ENCODE results near the gene RHOXF1. TPM values are rescaled to one million over a fixed set of nuclear protein-coding genes. Genes with fewer than 3 reads are reported as not detected.
"Not testable (repeated sequence)": the region's sequence is repeated elsewhere in the genome, so short reads cannot be mapped to it uniquely, and the experiment has no call there.

The RHOXF1 gene
- total RNA-seq: 1 to 10 TPM in 1 of 4 donors, under 1 TPM in 1, not detected in 2; 0.62 to 5.5 TPM

- 91 to 95% methylated on average over 8 to 35 of the region's 35 CpGs for WGBS, 2 donors
- DNase-seq (ENCODE audit: low spot score in 2 of 2): no peak
- H3K4me3 ChIP-seq (ENCODE audit: low read depth, poor library complexity, severe bottlenecking): no peak within 1 kb of the TSS
- intact Hi-C loops (cut with DNase I; ENCODE audit: low total_unique reads): loop anchor here (10.0 kb wide), 1 partner anchor 101 kb away; no protein-coding TSS in a partner anchor
- no peak for TF ChIP-seq POLR2A (IDR thresholded peaks at IDR 0.05)
- TF ChIP-seq, protein P1, sequence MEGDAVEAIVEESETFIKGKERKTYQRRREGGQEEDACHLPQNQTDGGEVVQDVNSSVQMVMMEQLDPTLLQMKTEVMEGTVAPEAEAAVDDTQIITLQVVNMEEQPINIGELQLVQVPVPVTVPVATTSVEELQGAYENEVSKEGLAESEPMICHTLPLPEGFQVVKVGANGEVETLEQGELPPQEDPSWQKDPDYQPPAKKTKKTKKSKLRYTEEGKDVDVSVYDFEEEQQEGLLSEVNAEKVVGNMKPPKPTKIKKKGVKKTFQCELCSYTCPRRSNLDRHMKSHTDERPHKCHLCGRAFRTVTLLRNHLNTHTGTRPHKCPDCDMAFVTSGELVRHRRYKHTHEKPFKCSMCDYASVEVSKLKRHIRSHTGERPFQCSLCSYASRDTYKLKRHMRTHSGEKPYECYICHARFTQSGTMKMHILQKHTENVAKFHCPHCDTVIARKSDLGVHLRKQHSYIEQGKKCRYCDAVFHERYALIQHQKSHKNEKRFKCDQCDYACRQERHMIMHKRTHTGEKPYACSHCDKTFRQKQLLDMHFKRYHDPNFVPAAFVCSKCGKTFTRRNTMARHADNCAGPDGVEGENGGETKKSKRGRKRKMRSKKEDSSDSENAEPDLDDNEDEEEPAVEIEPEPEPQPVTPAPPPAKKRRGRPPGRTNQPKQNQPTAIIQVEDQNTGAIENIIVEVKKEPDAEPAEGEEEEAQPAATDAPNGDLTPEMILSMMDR (IDR thresholded peaks at IDR 0.05): no peak
Measured at GRCh38 chrX:120115438-120115963, at the start of gene RHOXF1. RHOXF1 (minus strand) TSS chrX:120115913; CDS start chrX:120115862, 51 bp downstream.

DNA sequence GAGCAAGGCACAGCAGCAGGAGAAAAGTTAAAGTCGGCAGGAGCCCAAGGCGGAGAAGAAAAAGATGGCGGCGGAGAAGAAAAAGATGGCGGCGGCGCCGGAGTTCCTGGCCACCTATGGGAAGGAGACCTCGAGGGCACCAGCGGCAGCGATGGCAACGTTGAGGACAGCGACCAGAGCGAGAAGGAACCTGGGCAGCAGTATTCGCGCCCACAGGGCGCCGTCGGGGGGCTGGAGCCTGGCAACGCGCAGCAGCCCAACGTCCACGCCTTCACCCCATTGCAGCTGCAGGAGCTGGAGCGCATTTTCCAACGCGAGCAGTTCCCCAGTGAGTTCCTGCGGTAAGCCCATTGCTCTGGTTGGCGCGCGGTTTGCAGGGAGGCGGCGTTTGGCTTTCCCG lies 43.4 kb upstream of the RHOXF1 start:
- intact Hi-C loops (cut with DNase I; ENCODE audit: low total_unique reads); H3K4me3 ChIP-seq (ENCODE audit: low read depth, poor library complexity, severe bottlenecking); DNase-seq (ENCODE audit: low spot score in 2 of 2): not testable (repeated sequence)
- 88% methylated on average over 23 of the region's 33 CpGs; no CpG with 5 or more reads in 1 of the 2 donors for WGBS, 2 donors

- DNase-seq (ENCODE audit: low spot score in 2 of 2); H3K4me3 ChIP-seq (ENCODE audit: low read depth, poor library complexity, severe bottlenecking); intact Hi-C loops (cut with DNase I; ENCODE audit: low total_unique reads): not testable (repeated sequence)
- WGBS, 2 donors: no CpG with 5 or more reads among the region's 15 CpGs
Measured at GRCh38 chrX:120158313-120158712, 42.6 kb upstream of the RHOXF1 start, which contains the start of gene RHOXF2. RHOXF2 (plus strand) TSS chrX:120158613; CDS start chrX:120158751, 138 bp downstream.

GRCh38 chrX:120150109-120150744 lies 34.5 kb upstream of the RHOXF1 start:
- DNase-seq (ENCODE audit: low spot score in 2 of 2); intact Hi-C loops (cut with DNase I; ENCODE audit: low total_unique reads); H3K4me3 ChIP-seq (ENCODE audit: low read depth, poor library complexity, severe bottlenecking): not testable (repeated sequence)
- WGBS, 2 donors: no CpG with 5 or more reads among the region's 12 CpGs

GRCh38 chrX:120147537-120147936 lies 31.8 kb upstream of the RHOXF1 start:
- H3K4me3 ChIP-seq (ENCODE audit: low read depth, poor library complexity, severe bottlenecking): no peak overlapping the region
- intact Hi-C loops (cut with DNase I; ENCODE audit: low total_unique reads): no loop called here
- WGBS, 2 donors: 90% methylated on average over 5 to 8 of the region's 8 CpGs
- no peak for DNase-seq (ENCODE audit: low spot score in 2 of 2)
- TF ChIP-seq POLR2A (IDR thresholded peaks at IDR 0.05): no peak
- TF ChIP-seq, protein P1 (IDR thresholded peaks at IDR 0.05): no peak

GRCh38 chrX:120146323-120146722 lies 30.6 kb upstream of the RHOXF1 start:
- H3K4me3 ChIP-seq (ENCODE audit: low read depth, poor library complexity, severe bottlenecking); intact Hi-C loops (cut with DNase I; ENCODE audit: low total_unique reads); DNase-seq (ENCODE audit: low spot score in 2 of 2): not testable (repeated sequence)
- 79 to 90% methylated on average over 1 of the region's 1 CpG for whole genome bisulfite sequencing, 2 donors

DNA sequence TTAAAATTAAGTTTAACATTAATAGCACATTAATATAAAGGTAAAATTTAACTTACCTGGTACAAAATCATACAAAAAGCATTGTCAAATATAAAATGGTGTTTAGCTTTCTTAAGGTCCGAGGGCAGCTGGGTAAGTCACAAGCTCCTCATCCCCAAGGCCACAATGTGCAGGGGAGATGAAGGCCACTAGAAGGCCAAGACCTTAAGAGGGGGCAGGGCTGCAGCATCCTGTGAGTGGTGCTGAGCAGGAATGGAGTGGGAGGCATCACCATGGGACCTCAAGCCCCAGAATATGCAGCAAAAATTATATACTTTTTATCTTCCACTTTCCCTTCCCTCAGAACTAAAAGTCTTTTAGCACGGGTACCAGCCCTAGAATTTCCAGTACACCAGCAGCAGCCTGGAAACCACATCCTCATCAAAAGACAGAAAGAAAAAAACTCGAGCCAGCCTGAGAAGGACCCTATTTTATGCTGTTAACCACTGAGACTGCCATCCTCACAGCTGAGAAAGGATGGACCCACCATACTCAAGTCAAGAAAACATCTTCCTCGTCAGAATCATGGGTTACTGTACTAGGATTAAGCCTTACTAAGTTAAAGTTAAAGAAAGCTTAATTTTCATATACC lies 29.7 kb upstream of the RHOXF1 start:
- intact Hi-C loops (cut with DNase I; ENCODE audit: low total_unique reads): no loop called here
- H3K4me3 ChIP-seq (ENCODE audit: low read depth, poor library complexity, severe bottlenecking): no peak overlapping the region
- no peak for DNase-seq (ENCODE audit: low spot score in 2 of 2)
- 57 to 58% methylated on average over 4 of the region's 4 CpGs for WGBS, 2 donors
- TF ChIP-seq, protein P1 (IDR thresholded peaks at IDR 0.05): no peak
- TF ChIP-seq POLR2A (IDR thresholded peaks at IDR 0.05): no peak
